ENCODE data around the gene SLC6A4. TPM values are rescaled to one million over a fixed set of nuclear protein-coding genes. Genes with fewer than 3 reads are reported as not detected.

Gene SLC6A4
- total and polyA plus RNA-seq, 10 of the 15 experiments (the other 5 are each of a cell fraction or from before 2014, with no cell fraction given) = 5.3 to 20.6 (median 10.1) TPM

- POLR2A ChIA-PET = no interaction called here
- in situ Hi-C loops (cut with MboI) = no loop called here
- FAIRE-seq (no peak), ATAC-seq (no peak), DNase-seq (ENCODE audit: low read depth, low spot score) (no peak)
- no TSS peak for BruUV-seq (replicated peaks)
- Histone ChIP-seq H4K20me1 (ENCODE audit: control insufficient read depth, insufficient read depth) (no peaks in the 10 kb centered on the region), H3K27me3 (replicated peaks in 1 of 2; ENCODE audit: control insufficient read depth in 2 of 2, insufficient read depth in 2 of 2, low read length in 1 of 2) (no peaks in the 10 kb centered on the region), H3K9ac (ENCODE audit: control insufficient read depth, insufficient read depth, low read length) (no peak overlapping the region), H3K36me3 (ENCODE audit: control insufficient read depth in 2 of 2, insufficient read depth in 2 of 2, low read length in 1 of 2) (peaks cover 0 to 5% of the 10 kb centered on the region in 2 experiments; a peak in 1 of 4 replicates), H3K27ac (ENCODE audit: control insufficient read depth, insufficient read depth) (no peak overlapping the region), H3K9me3 (replicated peaks; ENCODE audit: control insufficient read depth, insufficient read depth, low read length) (no peaks in the 10 kb centered on the region; the same call in 2 of the 3 replicates), H3K4me3 (no peak overlapping the region), H2AFZ (ENCODE audit: control insufficient read depth, low read depth, low read length) (no peak overlapping the region), H3K4me2 (ENCODE audit: control insufficient read depth, insufficient read depth) (no peak overlapping the region), H3K79me2 (ENCODE audit: control insufficient read depth, insufficient read depth, low read length) (no peaks in the 10 kb centered on the region), H3K4me1 (ENCODE audit: control insufficient read depth, insufficient read depth, low read length) (peaks cover 3% of the 10 kb centered on the region; the same call in 1 of the 2 replicates)
- TF ChIP-seq YY1 (IDR thresholded peaks at IDR 0.05; ENCODE audit: low read depth, low read length) (no peak), MEF2B (IDR thresholded peaks at IDR 0.05; ENCODE audit: partially characterized antibody, poor library complexity, severe bottlenecking) (no peak), CHD1 (IDR thresholded peaks at IDR 0.05; ENCODE audit: low read depth, low read length) (no peak), NR2C2 (IDR thresholded peaks at IDR 0.05; ENCODE audit: borderline replicate concordance, control insufficient read depth, insufficient read length, low read depth) (no peak), WRNIP1 (IDR thresholded peaks at IDR 0.05; ENCODE audit: borderline replicate concordance, low read depth, low read length) (no peak), JUND (IDR thresholded peaks at IDR 0.05; ENCODE audit: low read depth, low read length) (no peak), CHD2 (IDR thresholded peaks at IDR 0.05; ENCODE audit: borderline replicate concordance, low read depth, low read length) (no peak), TCF12 (IDR thresholded peaks at IDR 0.05; ENCODE audit: low read depth, low read length) (no peak)
- WGBS (ENCODE audit: insufficient coverage, insufficient replicate concordance, low lambda C conversion rate, missing lambda C conversion rate) = 99% methylated on average over 4 of the region's 4 CpGs
- SMC1A ChIA-PET (ENCODE audit: uncharacterized antibody, unreplicated experiment) = interaction anchor here (0.9 to 1.8 kb wide), 2 partner anchors 93 to 138 kb away, joined by 3 to 4 read pairs; no protein-coding TSS in a partner anchor
- RAD21 ChIA-PET (ENCODE audit: unreplicated experiment) = interaction anchor here (1.5 kb wide), 1 partner anchor 90 kb away, joined by 3 read pairs; the partner anchor contains the start of gene TMIGD1
- CTCF ChIA-PET = interaction anchor here (1.5 to 4.7 kb wide), 3 partner anchors 93 to 138 kb away, joined by 4 to 26 read pairs (median 5); no protein-coding TSS in a partner anchor
- intact Hi-C loops (cut with micrococcal nuclease; ENCODE audit: unreplicated experiment) = no loop called here
Measured at GRCh38 chr17:30243002-30243401, 7.5 kb upstream of the SLC6A4 start.

- no peaks in the 10 kb centered on the region for H4K20me1 ChIP-seq (ENCODE audit: control insufficient read depth, insufficient read depth)
- H3K79me2 ChIP-seq (ENCODE audit: control insufficient read depth, insufficient read depth, low read length) = no peaks in the 10 kb centered on the region
- H3K27ac ChIP-seq (ENCODE audit: control insufficient read depth, insufficient read depth) = no peak overlapping the region
- ChIA-PET RAD21 (ENCODE audit: unreplicated experiment) (no interaction called here), POLR2A (no interaction called here), SMC1A (ENCODE audit: uncharacterized antibody, unreplicated experiment) (interaction anchor here (1.5 kb wide), 1 partner anchor 117 kb away, joined by 5 read pairs; no protein-coding TSS in a partner anchor), CTCF (interaction anchor here (0.8 to 2.3 kb wide), 4 partner anchors 29 to 147 kb away, joined by 3 to 10 read pairs (median 5); no protein-coding TSS in a partner anchor)
- no peaks in the 10 kb centered on the region for H3K27me3 ChIP-seq (replicated peaks in 1 of 2; ENCODE audit: control insufficient read depth in 2 of 2, insufficient read depth in 2 of 2, low read length in 1 of 2)
- 82% methylated on average over 6 of the region's 6 CpGs for WGBS (ENCODE audit: insufficient coverage, insufficient replicate concordance, low lambda C conversion rate, missing lambda C conversion rate)
- H2AFZ ChIP-seq (ENCODE audit: control insufficient read depth, low read depth, low read length) = no peak overlapping the region
- no peaks in the 10 kb centered on the region for H3K36me3 ChIP-seq (ENCODE audit: control insufficient read depth in 2 of 2, insufficient read depth in 2 of 2, low read length in 1 of 2)
- ATAC-seq (no peak), FAIRE-seq (no peak), DNase-seq (ENCODE audit: low read depth, low spot score) (no peak)
- peaks cover 17% of the 10 kb centered on the region for H3K4me1 ChIP-seq (ENCODE audit: control insufficient read depth, insufficient read depth, low read length)
- TF ChIP-seq NKRF (conservative IDR thresholded peaks at IDR 0.05) (no peak), ZNF384 (IDR thresholded peaks at IDR 0.05; ENCODE audit: borderline replicate concordance, low read depth, low read length) (no peak), HSF1 (IDR thresholded peaks at IDR 0.05; ENCODE audit: low read depth, low read length) (no peak), ZZZ3 (IDR thresholded peaks at IDR 0.05; ENCODE audit: control insufficient read depth, insufficient read length, low read depth) (no peak), ZNF622 (IDR thresholded peaks at IDR 0.05) (no peak), MTA3 (IDR thresholded peaks at IDR 0.05; ENCODE audit: borderline replicate concordance, low read length) (no peak), ZBED1 (IDR thresholded peaks at IDR 0.05; ENCODE audit: borderline replicate concordance) (no peak)
- BruUV-seq (replicated peaks) = no TSS peak
- H3K9ac ChIP-seq (ENCODE audit: control insufficient read depth, insufficient read depth, low read length) = no peak overlapping the region
- in situ Hi-C loops (cut with MboI) (no loop called here), intact Hi-C loops (cut with micrococcal nuclease; ENCODE audit: unreplicated experiment) (no loop called here)
- H3K4me3 ChIP-seq = no peak overlapping the region
- H3K4me2 ChIP-seq (ENCODE audit: control insufficient read depth, insufficient read depth) = no peak overlapping the region
- H3K9me3 ChIP-seq (replicated peaks; ENCODE audit: control insufficient read depth, insufficient read depth, low read length) = no peaks in the 10 kb centered on the region; the same call in 2 of the 3 replicates
Measured at GRCh38 chr17:30241051-30241450, 5.6 kb upstream of the SLC6A4 start.
